Ascending aorta (tissue), 2 donors: ENCODE measurements around the gene VEGFB. TPM values are rescaled to one million over a fixed set of nuclear protein-coding genes. Genes with fewer than 3 reads are reported as not detected.

Source experiments
- DNase-seq, 2 donors: peaks; one replicate each; pipeline ENCODE4 v3.0.0-alpha.2; 2019; ENCODE audit warnings: low spot score in 2 of 2
- H3K27ac ChIP-seq, 2 donors: fragments of 200-600 bp; sonication (generic); one replicate each; pipeline ENCODE4 v1.5.1; 2016 to 2017; ENCODE audit warnings: mild to moderate bottlenecking in 1 of 2
- H3K27me3 ChIP-seq: fragments of 200-600 bp; sonication (generic); one replicate; pipeline ENCODE4 v1.5.1; 2017
- H3K36me3 ChIP-seq, 2 donors: fragments of 200-600 bp; sonication (generic); one replicate each; pipeline ENCODE4 v1.5.1; 2016
- H3K4me1 ChIP-seq, 2 donors: fragments of 200-600 bp; sonication (generic); one replicate each; pipeline ENCODE4 v1.5.1; 2016 to 2017; ENCODE audit warnings: mild to moderate bottlenecking in 1 of 2
- H3K4me3 ChIP-seq, 2 donors: fragments of 200-600 bp; sonication (generic); one replicate each; pipeline ENCODE4 v1.5.1; 2016 to 2017; ENCODE audit warnings: mild to moderate bottlenecking in 1 of 2
- H3K9me3 ChIP-seq, 2 donors: fragments of 200-600 bp; sonication (generic); one replicate each; pipeline ENCODE4 v1.5.1; 2016
- CTCF ChIP-seq, 3 experiments: fragments of 200-600 bp in 2 of 3; fragments of 450-650 bp in 1 of 3; sonication (generic) in 2 of 3; IDR thresholded peaks; one replicate each; pipeline ENCODE4 v1.5.1; 2016 to 2019; ENCODE audit warnings: antibody characterized with exemption in 3 of 3, mild to moderate bottlenecking in 1 of 3, moderate library complexity in 1 of 3
- intact Hi-C: fragments of 100-400 bp; cut with DNase I; formaldehyde crosslinking; loops from one replicate; pipeline ENCODE4 v1.15.1; 2023
- total RNA-seq: library from RNA; depleted of rRNA; stranded (reverse); fragments of >200 nt; gene quantifications from one replicate; pipeline ENCODE4 v1.1.0, GENCODE V29; 2016

VEGFB gene
- total RNA-seq, 1 donor from 2014 or later, result 188 TPM

GRCh38 chr11:64286801-64287159, 52.4 kb downstream of the VEGFB start:
- no peak for TF ChIP-seq CTCF (IDR thresholded peaks at IDR 0.05)
- H3K27me3 ChIP-seq, result peaks cover 10% of the 10 kb centered on the region
- peaks cover 5 to 20% of the 10 kb centered on the region in 2 donors for H3K4me1 ChIP-seq
- no peaks in the 10 kb centered on the region for H3K9me3 ChIP-seq
- H3K36me3 ChIP-seq, result peaks cover 0 to 4% of the 10 kb centered on the region in 2 donors
- intact Hi-C loops, result no loop called here
- DNase-seq, result peak in 1 of 2 donors; percentile 61
- peak overlapping the region in 1 of 2 donors; percentile 82 for H3K4me3 ChIP-seq
- no peak overlapping the region for H3K27ac ChIP-seq

DNA sequence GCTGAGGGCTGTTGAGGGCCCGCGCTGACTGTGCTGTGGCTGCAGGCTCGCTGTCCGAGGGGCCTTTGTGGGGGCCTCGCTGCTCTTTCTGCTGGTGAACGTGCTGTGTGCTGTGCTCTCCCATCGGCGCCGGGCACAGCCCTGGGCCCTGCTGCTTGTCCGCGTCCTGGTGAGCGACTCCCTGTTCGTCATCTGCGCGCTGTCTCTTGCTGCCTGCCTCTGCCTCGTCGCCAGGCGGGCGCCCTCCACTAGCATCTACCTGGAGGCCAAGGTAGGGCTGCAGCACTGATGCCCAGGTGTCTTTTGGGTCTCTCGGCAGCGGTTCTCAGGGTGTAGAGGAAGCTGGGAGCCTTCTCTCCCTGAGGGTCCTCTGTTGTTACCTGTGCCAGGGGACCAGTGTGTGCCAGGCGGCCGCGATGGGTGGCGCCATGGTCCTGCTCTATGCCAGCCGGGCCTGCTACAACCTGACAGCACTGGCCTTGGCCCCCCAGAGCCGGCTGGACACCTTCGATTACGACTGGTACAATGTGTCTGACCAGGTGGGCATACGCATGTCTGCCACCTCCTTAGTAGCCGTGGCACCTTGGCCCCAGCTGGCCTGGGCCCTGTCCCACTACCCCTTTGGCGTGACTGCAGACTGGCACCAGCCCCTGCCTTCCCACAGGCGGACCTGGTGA, 53.4 kb downstream of the VEGFB start:
- H3K4me1 ChIP-seq, result peaks cover 10 to 29% of the 10 kb centered on the region in 2 donors
- H3K9me3 ChIP-seq, result no peaks in the 10 kb centered on the region

GRCh38 chr11:64288353-64288750, 54.0 kb downstream of the VEGFB start:
- no peak for TF ChIP-seq CTCF (IDR thresholded peaks at IDR 0.05)
- Histone ChIP-seq H3K4me1 (peaks cover 10 to 24% of the 10 kb centered on the region in 2 donors), H3K36me3 (no peaks in the 10 kb centered on the region), H3K4me3 (no peak overlapping the region), H3K27me3 (peaks cover 13% of the 10 kb centered on the region), H3K9me3 (no peaks in the 10 kb centered on the region), H3K27ac (no peak overlapping the region)
- intact Hi-C loops, result no loop called here
- no peak for DNase-seq

More for the DNA sequence above, 53.4 kb downstream of the VEGFB start:
- no peak for TF ChIP-seq CTCF (IDR thresholded peaks at IDR 0.05)
- H3K27me3 ChIP-seq, result peaks cover 13% of the 10 kb centered on the region
- H3K27ac ChIP-seq, result no peak overlapping the region
- DNase-seq, result peak in 1 of 2 donors; percentile 62
- no peaks in the 10 kb centered on the region for H3K36me3 ChIP-seq
- no peak overlapping the region for H3K4me3 ChIP-seq
- intact Hi-C loops, result no loop called here

Other genes starting within 250 kb of the VEGFB start
- gene OTUB1, start 248.1 kb upstream of the VEGFB start, total RNA-seq, result 89.4 TPM
- gene FLRT1, start 198.7 kb upstream of the VEGFB start, total RNA-seq, result 10.3 TPM
- 26.5 TPM for gene MACROD1, start 68.5 kb upstream of the VEGFB start, total RNA-seq
- 77.7 TPM for gene STIP1, start 48.4 kb upstream of the VEGFB start, total RNA-seq
- gene FERMT3, start 27.9 kb upstream of the VEGFB start, total RNA-seq, result 55.2 TPM
- gene TRPT1, start 8.4 kb upstream of the VEGFB start, total RNA-seq, result 224 TPM
- 158 TPM for gene NUDT22, start 8.3 kb upstream of the VEGFB start, total RNA-seq
- 43.1 TPM for gene DNAJC4, start 4.0 kb upstream of the VEGFB start, total RNA-seq
- 17.7 TPM for gene FKBP2, start 6.5 kb downstream of the VEGFB start, total RNA-seq
- 85.7 TPM for gene PPP1R14B, start 12.4 kb downstream of the VEGFB start, total RNA-seq
- gene PLCB3, start 16.9 kb downstream of the VEGFB start, total RNA-seq, result 54.0 TPM
- gene BAD, start 50.1 kb downstream of the VEGFB start, total RNA-seq, result 175 TPM
- 3.9 TPM for gene GPR137, start 51.3 kb downstream of the VEGFB start, total RNA-seq
- gene KCNK4, start 56.7 kb downstream of the VEGFB start, total RNA-seq, result not detected
- gene CATSPERZ, start 65.8 kb downstream of the VEGFB start, total RNA-seq, result not detected
- 53.4 TPM for gene ESRRA, start 70.9 kb downstream of the VEGFB start, total RNA-seq
- 384 TPM for gene TRMT112, start 83.0 kb downstream of the VEGFB start, total RNA-seq
- gene PRDX5, start 83.5 kb downstream of the VEGFB start, total RNA-seq, result 153 TPM
- gene CCDC88B, start 105.6 kb downstream of the VEGFB start, total RNA-seq, result 5.1 TPM
- gene RPS6KA4, start 124.6 kb downstream of the VEGFB start, total RNA-seq, result 81.5 TPM